DND-41 (cell line): ENCODE measurements around the gene INSC.

Experiments
- CTCF ChIP-seq: IDR thresholded peaks from 2 replicates; pipeline ENCODE4 v1.5.1; 2012; ENCODE audit warnings: borderline replicate concordance, low read length, moderate library complexity, mild to moderate bottlenecking; ENCODE audit not compliant: poor library complexity, severe bottlenecking; ENCODE audit errors: extremely low read depth
- EZH2 ChIP-seq: IDR thresholded peaks from 3 replicates; pipeline ENCODE4 v1.6.1; 2012; ENCODE audit warnings: borderline replicate concordance, low read depth, mild to moderate bottlenecking, moderate library complexity, low read length, inconsistent platforms; ENCODE audit not compliant: severe bottlenecking

GRCh38 chr11:15170698-15171097, 56.0 kb downstream of the INSC start:
- TF ChIP-seq EZH2 (no peak), CTCF (no peak)
